ACHN (cell line): ENCODE results near the gene PPIP5K2.
"Not testable (repeated sequence)": the region's sequence is repeated elsewhere in the genome, so short reads cannot be mapped to it uniquely, and the experiment has no call there.

Experiments
- DNase-seq: peaks from one replicate; pipeline ENCODE4 v3.0.0-alpha.2; 2015
- in situ Hi-C: cut with HindIII; loops from 2 replicates; pipeline ENCODE4 v1.10.0; 2017; ENCODE audit warnings: low sequenced_read_pairs, low pct_ligation_motif_present, low pct_unique_long_range_greater_than_20kb

Gene PPIP5K2

DNA sequence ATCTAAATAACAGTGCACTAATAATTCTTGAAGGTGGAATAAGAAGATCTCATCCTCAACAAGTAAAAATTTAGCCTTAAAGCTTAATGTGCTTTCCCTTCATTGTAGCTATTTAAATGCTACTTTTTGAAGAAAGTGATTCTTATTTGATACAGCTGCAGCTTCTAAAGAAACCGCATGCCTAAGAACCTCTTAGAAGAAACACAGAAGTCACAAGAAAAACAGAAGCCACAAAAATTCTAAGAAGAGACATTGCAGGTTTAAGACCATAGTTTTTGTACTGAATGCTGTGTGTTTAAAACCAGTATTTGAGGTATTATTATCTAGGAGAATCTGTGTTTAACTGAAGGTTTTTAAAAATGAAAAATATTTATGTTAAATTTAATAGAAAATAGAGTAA, 68.3 kb downstream of the PPIP5K2 start:
- no peak for DNase-seq
- in situ Hi-C loops: no loop called here

DNA sequence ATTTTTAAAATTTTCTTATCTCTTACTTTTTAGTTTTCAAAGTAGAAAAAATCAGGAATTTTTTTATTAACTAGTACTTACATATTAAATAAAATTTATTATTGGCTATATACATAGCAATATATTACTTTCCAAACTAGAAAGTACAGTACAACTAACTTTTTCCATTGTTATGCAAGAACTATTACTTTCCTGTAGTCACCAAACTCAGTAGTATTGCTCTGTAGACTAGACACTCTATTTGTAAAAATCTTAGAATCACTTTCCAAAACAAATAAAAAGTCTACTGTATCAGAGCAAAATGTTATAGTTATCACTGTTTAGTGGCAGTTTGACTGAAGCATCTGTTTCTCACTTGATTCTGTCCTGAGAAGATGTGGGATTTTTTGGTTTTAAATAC, 83.1 kb downstream of the PPIP5K2 start:
- in situ Hi-C loops: no loop called here
- DNase-seq: no peak

DNA sequence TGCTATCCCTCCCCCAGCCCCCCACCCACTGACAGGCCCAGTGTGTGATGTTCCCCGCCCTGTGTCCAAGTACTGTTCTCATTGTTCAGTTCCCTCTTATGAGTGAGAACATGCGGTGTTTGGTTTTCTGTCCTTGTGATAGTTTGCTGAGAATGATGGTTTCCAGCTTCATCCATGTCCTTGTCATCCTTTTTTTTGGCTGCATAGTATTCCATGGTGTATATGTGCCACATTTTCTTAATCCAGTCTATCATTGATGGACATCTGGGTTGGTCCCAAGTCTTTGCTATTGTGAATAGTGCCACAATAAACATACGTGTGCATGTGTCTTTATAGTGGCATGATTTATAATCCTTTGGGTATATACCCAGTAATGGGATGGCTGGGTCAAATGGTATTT, 84.9 kb downstream of the PPIP5K2 start:
- in situ Hi-C loops, DNase-seq: not testable (repeated sequence)

DNA sequence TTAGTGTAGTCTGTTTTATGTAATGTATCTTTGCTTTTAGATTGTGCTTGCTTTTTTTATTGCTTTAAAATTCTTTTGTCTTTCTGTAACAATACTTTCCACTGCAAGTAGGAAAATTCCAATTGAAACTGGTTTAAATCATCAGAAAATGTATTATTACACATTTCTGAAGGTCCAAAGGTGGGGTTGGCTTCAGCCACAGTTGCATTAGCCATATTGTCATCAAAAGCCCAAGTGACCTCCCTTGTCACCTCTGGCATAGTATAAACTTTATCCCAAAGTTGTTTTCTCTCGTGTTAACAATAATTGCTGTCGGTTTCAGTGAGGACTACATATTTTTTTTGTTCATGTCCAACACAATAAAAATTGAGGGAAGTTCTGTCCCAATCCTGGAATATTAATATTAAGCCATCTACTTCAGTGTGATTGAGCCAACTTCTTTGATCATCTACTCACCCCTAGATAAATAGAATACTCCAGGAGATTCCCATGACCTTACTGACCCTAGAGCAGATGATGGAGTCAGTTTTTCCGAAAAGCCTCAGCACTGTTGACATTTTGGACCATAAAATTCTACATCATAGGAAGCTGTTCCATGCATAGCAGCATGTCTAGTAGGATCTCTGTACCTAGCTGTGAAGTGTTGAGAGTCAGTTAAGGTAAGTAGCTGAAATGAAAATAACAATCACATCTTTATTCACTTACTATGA, 86.0 kb downstream of the PPIP5K2 start:
- in situ Hi-C loops: no loop called here
- DNase-seq: no peak

DNA sequence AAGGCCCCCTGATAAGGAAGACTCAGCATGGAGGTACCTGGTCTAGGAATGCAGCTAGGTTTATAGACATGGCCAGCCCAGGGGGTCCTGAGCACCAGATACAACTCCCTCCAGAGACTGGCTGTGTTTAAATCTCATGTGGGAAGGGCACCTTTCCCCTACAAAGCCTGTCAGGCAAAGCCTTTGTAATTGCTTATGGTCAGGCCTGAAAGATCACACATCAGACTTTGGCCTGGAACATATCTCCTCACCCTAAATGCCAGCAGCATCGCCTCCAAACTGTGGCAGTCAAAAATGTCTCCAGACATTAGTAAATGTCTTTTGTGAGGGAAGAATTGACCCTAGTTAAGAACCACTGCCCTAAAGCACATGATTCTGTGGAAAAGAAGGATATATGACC, 86.9 kb downstream of the PPIP5K2 start:
- no peak for DNase-seq
- in situ Hi-C loops: no loop called here

DNA sequence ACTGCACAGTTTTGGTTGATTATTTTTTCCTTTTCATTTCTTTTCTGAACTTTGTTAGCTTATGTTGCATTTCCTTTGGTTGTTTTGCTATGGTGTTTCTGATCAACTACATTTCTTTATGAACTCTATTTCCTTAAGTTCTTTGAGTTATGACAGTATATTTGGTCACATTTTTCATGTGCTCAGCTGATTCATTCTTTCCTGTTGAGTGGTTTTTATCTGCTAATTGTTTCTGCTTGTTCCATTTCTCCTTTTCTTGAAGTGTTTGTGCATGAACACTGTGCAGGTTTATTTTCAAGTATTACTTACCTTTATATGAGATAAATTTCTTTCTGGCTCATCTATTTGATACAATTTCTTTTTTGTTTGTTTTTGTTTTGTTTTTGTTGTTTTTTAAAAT, 87.6 kb downstream of the PPIP5K2 start:
- in situ Hi-C loops: no loop called here
- no peak for DNase-seq

DNA sequence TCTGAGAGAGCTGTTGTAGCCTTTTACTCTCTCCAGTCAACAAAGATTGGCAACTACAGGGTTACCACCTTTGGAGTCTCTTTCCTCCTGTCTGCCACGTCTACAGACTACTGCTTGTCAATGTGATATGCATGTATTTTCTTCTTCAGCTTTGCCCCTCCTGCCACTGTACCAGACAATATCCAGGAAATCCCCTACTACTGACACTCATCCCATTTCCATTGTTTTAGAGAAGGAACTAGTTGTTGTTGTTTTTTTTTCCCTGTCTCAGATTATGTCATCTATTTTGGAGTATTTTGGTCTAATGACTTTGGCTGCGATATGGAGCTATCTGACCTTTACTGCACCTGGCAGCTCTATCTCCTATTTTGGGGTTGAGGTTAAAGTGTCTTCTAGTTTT, 88.4 kb downstream of the PPIP5K2 start:
- in situ Hi-C loops: no loop called here
- no peak for DNase-seq

DNA sequence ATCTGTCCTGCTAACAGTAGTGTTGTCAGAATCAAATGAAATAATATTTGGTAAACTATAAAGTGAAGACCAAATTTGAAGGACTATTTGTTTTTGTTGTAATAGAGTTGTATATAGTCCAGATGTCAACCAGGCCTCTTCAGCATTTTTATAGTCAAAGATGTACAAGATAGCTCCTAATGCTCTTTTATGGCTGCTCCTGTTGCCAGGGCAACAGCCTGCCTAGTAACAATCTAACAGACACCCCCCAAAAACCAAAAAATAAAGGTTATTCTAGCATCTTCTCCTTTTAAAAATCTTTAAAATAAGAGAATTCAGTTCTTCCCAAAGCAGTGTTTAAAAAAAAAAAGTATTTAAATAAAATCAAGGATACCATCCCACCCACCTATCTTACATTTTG, 89.0 kb downstream of the PPIP5K2 start:
- no peak for DNase-seq
- in situ Hi-C loops: no loop called here

DNA sequence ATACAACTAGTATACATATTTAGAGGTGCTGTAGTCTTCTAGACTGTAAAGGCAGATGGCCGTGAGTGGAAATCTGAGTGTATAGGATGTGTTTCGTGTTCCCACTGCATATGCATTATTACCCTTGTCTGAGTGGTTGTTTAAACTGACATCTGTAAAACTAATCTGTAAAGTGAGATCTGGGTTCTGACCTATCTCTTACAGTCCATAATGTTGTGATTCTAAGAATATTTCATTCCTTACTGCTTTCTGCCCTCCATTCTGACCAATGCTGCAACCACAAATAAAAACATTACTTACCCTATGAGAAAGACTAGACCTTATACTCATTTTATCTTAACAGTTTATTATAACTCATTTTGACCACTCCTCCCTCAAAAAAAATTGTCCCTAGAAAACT, 90.9 kb downstream of the PPIP5K2 start:
- DNase-seq: no peak
- in situ Hi-C loops: no loop called here

DNA sequence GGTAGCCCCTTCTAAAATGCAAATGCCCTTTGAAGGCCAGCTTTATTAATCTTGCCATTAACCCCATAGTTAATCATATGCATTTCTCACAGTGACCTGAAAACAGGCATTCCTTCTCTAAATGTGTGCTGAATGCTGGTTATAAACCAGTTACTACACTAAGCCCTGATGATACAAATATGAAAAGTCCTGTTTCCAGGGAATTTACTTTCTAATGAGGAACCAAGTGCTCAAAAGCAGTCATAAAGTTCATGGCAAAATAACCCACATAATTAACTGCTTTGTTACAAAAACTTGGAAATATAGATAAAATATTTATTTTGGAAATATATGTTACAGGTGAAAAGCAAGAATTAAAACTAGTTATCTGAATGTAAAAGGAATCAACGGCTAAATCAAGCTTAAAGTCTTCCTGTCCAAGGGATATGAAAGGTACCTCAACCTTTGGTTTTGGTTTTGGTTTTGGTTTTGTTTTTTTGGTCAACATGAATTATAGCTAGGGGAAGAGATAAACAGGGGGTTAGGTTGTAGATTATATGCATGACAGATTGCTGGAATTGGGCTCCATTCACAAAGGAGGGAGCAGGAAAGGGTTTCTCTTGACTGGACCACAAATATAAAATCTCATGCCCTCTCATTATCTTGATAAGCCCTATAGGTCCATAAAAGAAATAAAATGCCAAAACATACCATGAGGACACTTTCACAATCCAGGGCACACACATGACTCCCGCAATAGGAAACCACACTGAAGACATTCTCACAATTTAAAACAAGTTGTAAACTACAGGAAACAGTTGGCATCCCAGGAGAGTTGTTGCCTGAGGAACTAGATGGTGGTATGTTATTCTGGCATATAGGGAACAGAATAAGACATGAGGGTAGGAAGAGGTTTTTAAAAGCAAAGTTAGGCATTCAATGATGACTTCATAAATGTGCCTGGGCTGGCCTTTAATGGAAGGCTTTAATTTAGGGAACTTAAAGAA, 91.8 kb downstream of the PPIP5K2 start:
- in situ Hi-C loops: no loop called here

DNA sequence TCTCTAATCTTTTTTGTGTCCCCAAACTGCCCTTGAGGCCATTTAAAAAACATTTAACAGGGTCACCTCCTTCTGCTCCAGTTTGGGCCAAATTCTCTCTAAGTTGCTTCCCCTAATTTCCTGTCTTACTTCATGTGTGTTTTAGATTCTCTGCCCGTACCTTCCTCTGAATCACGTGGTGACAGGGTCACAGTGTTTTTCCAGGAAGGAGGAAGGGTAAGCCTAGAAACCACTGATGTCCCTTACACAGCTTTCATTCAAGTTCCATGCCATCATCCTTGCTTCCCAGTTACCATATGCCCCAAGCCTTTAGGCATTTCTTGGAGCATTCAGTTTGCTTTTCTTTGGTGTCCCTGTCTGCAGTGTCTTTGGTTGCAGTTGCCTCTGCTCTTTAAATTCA, 96.0 kb downstream of the PPIP5K2 start:
- DNase-seq: no peak
- in situ Hi-C loops: no loop called here

More for the DNA sequence above, 91.8 kb downstream of the PPIP5K2 start:
- DNase-seq: no peak

DNA sequence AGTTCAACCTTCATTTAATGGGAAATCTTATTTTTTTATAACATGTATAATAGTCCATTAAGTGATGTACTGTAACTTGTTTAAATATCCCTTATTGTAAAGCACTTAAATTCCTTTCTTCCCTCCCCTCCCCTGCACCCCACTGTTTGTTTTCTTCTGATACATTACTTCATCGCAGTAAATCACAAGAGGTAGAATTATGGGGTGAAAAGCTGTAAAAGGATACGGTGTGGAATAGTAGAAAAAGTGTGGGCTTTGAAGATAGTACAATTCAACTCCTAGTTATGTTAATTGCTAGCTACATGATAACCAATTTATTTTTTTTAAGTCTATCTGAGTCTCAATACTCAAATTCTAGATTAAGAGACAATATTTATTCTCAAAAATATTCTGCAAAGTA, 96.6 kb downstream of the PPIP5K2 start:
- no peak for DNase-seq
- in situ Hi-C loops: no loop called here

DNA sequence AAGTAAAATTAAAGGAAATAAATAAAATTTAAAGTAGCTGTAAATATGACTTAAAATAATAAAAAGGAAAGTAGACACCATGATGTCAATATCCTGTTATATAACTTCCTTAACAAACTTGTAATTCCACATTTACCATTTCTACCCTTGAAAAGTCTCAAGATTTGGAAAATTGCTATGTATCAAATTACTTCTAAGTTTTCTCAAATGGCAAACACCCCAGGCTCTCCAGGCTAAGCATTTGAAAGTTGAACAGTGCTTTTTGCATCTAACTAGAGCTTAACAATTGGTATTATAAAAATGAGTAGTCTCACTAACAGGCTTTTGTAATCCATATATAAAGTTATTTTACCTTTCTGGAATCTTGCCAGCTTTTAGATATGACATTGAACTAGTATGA, 97.0 kb downstream of the PPIP5K2 start:
- no peak for DNase-seq
- in situ Hi-C loops: no loop called here

DNA sequence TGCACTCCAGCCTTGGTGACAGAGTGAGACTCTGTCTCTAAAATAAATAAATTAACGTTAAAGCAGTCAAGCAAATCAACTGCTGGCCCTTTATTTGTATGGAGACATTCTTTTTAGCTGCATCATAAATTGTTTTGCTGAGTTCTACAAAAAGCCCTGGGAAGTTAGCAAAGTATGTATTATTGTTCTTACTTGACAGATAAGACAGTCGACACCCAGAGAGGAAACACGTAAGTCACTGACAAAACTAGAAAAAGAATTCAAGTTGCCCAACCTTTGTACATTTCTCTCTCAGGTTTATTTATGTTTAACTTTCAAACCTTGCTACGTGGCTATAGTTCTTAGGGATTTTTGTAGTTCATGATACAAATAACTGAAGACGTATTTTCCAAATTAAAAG, 98.1 kb downstream of the PPIP5K2 start:
- peak; percentile 15 for DNase-seq
- in situ Hi-C loops: no loop called here

DNA sequence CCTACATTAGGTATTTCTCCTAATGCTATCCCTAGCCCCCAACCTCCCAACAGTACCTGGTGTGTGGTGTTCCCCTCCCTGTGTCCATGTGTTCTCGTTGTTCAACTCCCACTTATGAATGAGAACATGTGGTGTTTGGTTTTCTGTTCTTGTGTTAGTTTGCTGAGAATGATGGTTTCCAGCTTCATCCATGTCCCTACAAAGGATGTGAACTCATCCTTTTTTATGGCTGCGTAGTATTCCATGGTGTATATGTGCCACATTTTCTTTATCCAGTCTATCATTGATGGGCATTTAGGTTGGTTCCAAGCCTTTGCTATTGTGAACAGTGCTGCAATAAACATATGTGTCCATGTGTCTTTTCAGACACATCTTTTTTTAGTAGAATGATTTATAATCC, 99.0 kb downstream of the PPIP5K2 start:
- in situ Hi-C loops, DNase-seq: not testable (repeated sequence)

DNA sequence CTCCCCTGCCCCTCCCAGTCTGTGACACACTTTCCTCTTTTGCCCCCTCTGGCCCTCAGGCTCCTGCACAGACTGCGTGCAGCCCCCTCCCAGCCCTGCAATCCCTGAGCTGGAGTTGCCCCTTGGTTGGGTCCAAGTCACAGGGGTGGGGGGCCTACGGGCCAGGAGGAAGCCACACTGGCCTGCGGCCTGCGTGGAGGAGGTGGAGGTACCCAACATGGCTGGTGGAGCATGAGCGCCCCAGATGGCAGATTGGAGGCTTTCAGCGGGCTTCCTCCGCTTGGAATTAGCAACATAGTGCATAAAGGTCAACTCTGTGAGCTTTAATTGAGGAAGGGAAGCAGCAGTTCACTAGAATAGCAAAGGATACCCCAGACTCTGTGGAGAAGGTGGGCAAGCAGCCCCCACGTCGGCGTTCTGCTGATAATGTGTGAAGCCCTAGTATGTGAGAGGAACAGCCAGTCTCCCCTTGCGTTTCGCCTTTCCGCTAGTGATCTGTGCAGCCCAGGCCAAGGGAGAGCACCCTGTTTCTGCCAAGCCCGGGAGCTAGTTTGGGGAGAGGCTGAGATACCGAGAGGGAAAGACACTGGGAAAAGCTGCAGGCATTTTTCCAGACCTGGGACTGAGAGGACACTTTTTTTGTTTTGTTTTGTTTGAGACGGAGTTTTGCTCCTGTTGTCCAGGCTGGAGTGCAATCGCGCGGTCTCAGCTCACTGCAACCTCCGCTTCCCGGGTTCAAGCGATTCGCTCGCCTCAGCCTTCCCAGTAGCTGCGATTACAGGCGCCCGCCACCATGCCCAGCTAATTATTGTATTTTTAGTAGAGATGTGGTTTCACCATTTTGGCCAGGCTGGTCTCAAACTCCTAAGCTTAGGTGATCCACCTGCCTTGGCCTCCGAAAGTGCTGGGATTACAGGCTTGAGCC, 103.2 kb downstream of the PPIP5K2 start:
- in situ Hi-C loops: no loop called here

DNA sequence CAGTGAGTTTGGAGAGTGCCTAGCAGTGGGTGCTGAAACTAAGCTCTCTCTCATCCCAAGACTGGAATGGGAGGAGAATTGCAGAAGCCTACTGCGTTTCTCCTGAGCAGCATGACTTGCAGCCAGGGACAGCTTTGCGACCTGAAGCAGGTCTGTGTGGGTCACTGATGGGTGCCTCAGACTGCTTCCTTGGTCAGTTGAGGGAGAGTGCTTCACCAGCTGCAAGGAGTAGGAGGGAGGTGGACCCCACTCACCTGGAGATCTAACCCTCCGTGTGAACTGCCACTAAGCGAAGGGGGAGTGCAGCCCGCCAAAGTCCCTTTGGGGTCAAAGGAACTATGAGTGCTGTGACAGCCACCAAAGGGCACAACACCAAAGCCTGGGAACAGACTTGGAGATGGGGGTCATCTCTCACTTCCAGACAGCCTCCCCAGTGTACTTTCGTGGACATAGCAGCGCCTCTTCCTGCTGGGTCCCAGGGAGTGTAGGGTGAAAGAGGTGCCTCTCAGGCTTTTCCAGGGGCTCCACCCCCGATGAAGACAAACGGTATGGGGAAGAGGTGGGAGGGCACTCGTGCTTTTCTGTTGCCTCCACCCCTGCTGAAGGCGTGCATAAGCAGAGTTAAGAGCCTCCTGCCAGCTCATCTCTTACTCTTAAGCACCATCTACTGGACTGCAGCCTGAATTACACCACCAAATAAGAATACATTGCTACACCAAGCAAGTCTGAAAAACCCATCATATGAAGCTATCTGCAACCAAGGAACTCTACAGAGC, 104.2 kb downstream of the PPIP5K2 start:
- in situ Hi-C loops: no loop called here
- peak; percentile 65 for DNase-seq

More for the DNA sequence above, 103.2 kb downstream of the PPIP5K2 start:
- DNase-seq: no peak

DNA sequence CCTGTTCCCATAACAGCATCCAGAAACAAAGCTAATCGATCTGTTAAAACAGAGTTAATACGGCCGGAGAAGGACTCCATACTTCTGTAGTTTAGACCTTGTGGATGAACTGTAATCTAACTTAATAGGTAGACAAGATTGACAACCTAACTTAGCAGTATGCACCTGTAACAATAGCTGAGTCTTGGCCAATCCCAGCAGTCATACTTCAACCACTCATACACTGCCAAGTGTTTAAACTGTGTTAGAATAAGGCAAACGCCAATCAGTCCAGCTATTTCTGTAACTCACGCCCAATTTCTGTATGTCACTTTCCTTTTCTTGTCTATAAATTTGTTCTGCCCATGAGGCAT, 104.8 kb downstream of the PPIP5K2 start:
- DNase-seq: no peak
- in situ Hi-C loops: no loop called here
